H9 (cell line): Measurements from ENCODE around the gene UBAC2. TPM values are rescaled to one million over a fixed set of nuclear protein-coding genes. Genes with fewer than 3 reads are reported as not detected.

Experiments used
- DNase-seq: peaks from one replicate; pipeline ENCODE4 v3.0.0-alpha.2; 2017
- H2AFZ ChIP-seq: one replicate; pipeline ENCODE4 v1.6.1; 2013; ENCODE audit warnings: mild to moderate bottlenecking, low read length, control low read depth, moderate library complexity
- H2AK5ac ChIP-seq: 2 replicates; pipeline ENCODE4 v1.6.1; 2013; ENCODE audit warnings: low read length, control low read depth, mixed read lengths; ENCODE audit not compliant: insufficient read length
- H2BK120ac ChIP-seq: one replicate; pipeline ENCODE4 v1.6.1; 2013; ENCODE audit warnings: low read depth, mild to moderate bottlenecking, low read length, control low read depth, inconsistent platforms; ENCODE audit not compliant: poor library complexity, severe bottlenecking
- H2BK12ac ChIP-seq: 2 replicates; pipeline ENCODE4 v1.6.1; 2013; ENCODE audit warnings: low read length, control low read depth, mixed read lengths, low read depth; ENCODE audit not compliant: insufficient read length
- H2BK15ac ChIP-seq: 2 replicates; pipeline ENCODE4 v1.6.1; 2013; ENCODE audit warnings: low read depth, low read length, control low read depth
- H2BK20ac ChIP-seq: one replicate; pipeline ENCODE4 v1.6.1; 2013; ENCODE audit warnings: low read depth, mild to moderate bottlenecking, low read length, control low read depth, inconsistent platforms; ENCODE audit not compliant: poor library complexity, severe bottlenecking
- H2BK5ac ChIP-seq: 2 replicates; pipeline ENCODE4 v1.6.1; 2013; ENCODE audit warnings: low read length, control low read depth, mixed read lengths; ENCODE audit not compliant: insufficient read length
- H3K14ac ChIP-seq: 2 replicates; pipeline ENCODE4 v1.6.1; 2013; ENCODE audit warnings: low read length, control low read depth; ENCODE audit not compliant: insufficient read depth
- H3K18ac ChIP-seq: 2 replicates; pipeline ENCODE4 v1.6.1; 2013; ENCODE audit warnings: low read depth, mild to moderate bottlenecking, mixed read lengths, low read length, control low read depth; ENCODE audit not compliant: insufficient read length
- H3K23ac ChIP-seq: 2 replicates; pipeline ENCODE4 v1.6.1; 2013; ENCODE audit warnings: low read length, control low read depth, mixed read lengths, low read depth; ENCODE audit not compliant: insufficient read length
- H3K23me2 ChIP-seq: 2 replicates; pipeline ENCODE4 v1.6.1; 2013; ENCODE audit warnings: low read depth, mild to moderate bottlenecking, mixed read lengths, low read length, control low read depth; ENCODE audit not compliant: insufficient read length, poor library complexity, severe bottlenecking
- H3K27ac ChIP-seq: 2 replicates; pipeline ENCODE4 v1.5.1; 2013; ENCODE audit warnings: low read length, control low read depth, mixed read lengths, low read depth; ENCODE audit not compliant: insufficient read length
- H3K27me3 ChIP-seq: 2 replicates; pipeline ENCODE4 v1.6.1; 2013; ENCODE audit warnings: low read length, control low read depth, inconsistent platforms; ENCODE audit not compliant: insufficient read depth
- H3K4ac ChIP-seq: 2 replicates; pipeline ENCODE4 v1.6.1; 2013; ENCODE audit warnings: low read depth, mild to moderate bottlenecking, control low read depth, inconsistent platforms, low read length, moderate library complexity
- H3K4me1 ChIP-seq: 2 replicates; pipeline ENCODE4 v1.6.1; 2013; ENCODE audit warnings: low read length, control low read depth, inconsistent platforms; ENCODE audit not compliant: insufficient read depth
- H3K4me2 ChIP-seq: 2 replicates; pipeline ENCODE4 v1.6.1; 2013; ENCODE audit warnings: low read length, control low read depth, mixed read lengths; ENCODE audit not compliant: insufficient read length, insufficient read depth
- H3K56ac ChIP-seq: 2 replicates; pipeline ENCODE4 v1.6.1; 2013; ENCODE audit warnings: low read depth, mild to moderate bottlenecking, mixed read lengths, low read length, control low read depth; ENCODE audit not compliant: insufficient read length
- H3K79me1 ChIP-seq: 2 replicates; pipeline ENCODE4 v1.6.1; 2013; ENCODE audit warnings: low read depth, mild to moderate bottlenecking, moderate library complexity, low read length, control low read depth, inconsistent platforms; ENCODE audit not compliant: insufficient read depth, poor library complexity, severe bottlenecking
- H3K79me2 ChIP-seq: 2 replicates; pipeline ENCODE4 v1.6.1; 2013; ENCODE audit warnings: low read length, control low read depth, inconsistent platforms; ENCODE audit not compliant: insufficient read depth
- H3K9ac ChIP-seq: 2 replicates; pipeline ENCODE4 v1.6.1; 2013; ENCODE audit warnings: low read length, control low read depth, mixed read lengths; ENCODE audit not compliant: insufficient read length; ENCODE audit errors: extremely low read depth
- H3K9me3 ChIP-seq: one replicate; pipeline ENCODE4 v1.6.1; 2013; ENCODE audit warnings: low read depth, low read length, inconsistent platforms; ENCODE audit not compliant: control insufficient read depth
- H3T11ph ChIP-seq: one replicate; pipeline ENCODE4 v1.6.1; 2013; ENCODE audit warnings: mild to moderate bottlenecking, low read length, control low read depth, inconsistent platforms
- H4K20me1 ChIP-seq: one replicate; pipeline ENCODE4 v1.6.1; 2013; ENCODE audit not compliant: control insufficient read depth, insufficient read length, insufficient read depth
- H4K5ac ChIP-seq: 2 replicates; pipeline ENCODE4 v1.6.1; 2013; ENCODE audit warnings: low read depth, mild to moderate bottlenecking, mixed read lengths, low read length, control low read depth; ENCODE audit not compliant: insufficient read length
- H4K8ac ChIP-seq: replicated peaks from 2 replicates; pipeline ENCODE4 v1.6.1; 2013; ENCODE audit warnings: low read length, control low read depth, mixed read lengths, low read depth; ENCODE audit not compliant: insufficient read length
- H4K91ac ChIP-seq: 2 replicates; pipeline ENCODE4 v1.6.1; 2013; ENCODE audit warnings: low read depth, mild to moderate bottlenecking, moderate library complexity, mixed read lengths, low read length, control low read depth; ENCODE audit not compliant: insufficient read length
- H3K27ac Mint-ChIP-seq, 3 experiments: 2 replicates in 2 of 3; 3 replicates in 1 of 3; pipeline ENCODE4 v1.8.0; 2020 to 2021; ENCODE audit warnings: mixed read lengths in 3 of 3, mild to moderate bottlenecking in 1 of 3, moderate library complexity in 1 of 3
- H3K27me3 Mint-ChIP-seq: 2 replicates; pipeline ENCODE4 v1.8.0; 2021; ENCODE audit warnings: low read depth, mild to moderate bottlenecking, moderate library complexity, mixed read lengths
- H3K36me3 Mint-ChIP-seq, 3 experiments: 2 replicates in 2 of 3; 3 replicates in 1 of 3; pipeline ENCODE4 v1.8.0; 2020 to 2021; ENCODE audit warnings: low read depth in 3 of 3, mixed read lengths in 3 of 3; ENCODE audit not compliant: insufficient read depth in 1 of 3
- H3K4me1 Mint-ChIP-seq, 2 experiments: 2 replicates each; pipeline ENCODE4 v1.8.0; 2020; ENCODE audit warnings: mixed read lengths in 2 of 2
- H3K4me3 Mint-ChIP-seq, 2 experiments: 2 replicates in 1 of 2; 3 replicates in 1 of 2; pipeline ENCODE4 v1.8.0; 2020 to 2021; ENCODE audit warnings: mild to moderate bottlenecking in 2 of 2, mixed read lengths in 2 of 2, moderate library complexity in 1 of 2
- H3K9me3 Mint-ChIP-seq, 2 experiments: 2 replicates in 1 of 2; 3 replicates in 1 of 2; pipeline ENCODE4 v1.8.0; 2020; ENCODE audit warnings: mild to moderate bottlenecking in 2 of 2, mixed read lengths in 2 of 2, moderate library complexity in 1 of 2
- CTCF ChIP-seq: fragments of 200-600 bp; sonication (generic); conservative IDR thresholded peaks from 3 replicates; pipeline ENCODE4 v1.8.0; 2021; ENCODE audit warnings: antibody characterized with exemption, mild to moderate bottlenecking
- WGBS: extraction: QIAGEN DNeasy Blood & Tissue Kit; methylation state at CpG from one replicate; pipeline ENCODE4 v1.1.7; 2013; ENCODE audit warnings: missing lambda C conversion rate, low lambda C conversion rate, mixed read lengths; ENCODE audit not compliant: insufficient read length; ENCODE audit errors: extremely low coverage; 5-methylcytosine and 5-hydroxymethylcytosine counted together
- total RNA-seq: library from RNA; stranded (reverse); gene quantifications from 2 replicates; pipeline ENCODE4 v1.2.1, GENCODE V29; 2021

UBAC2 gene
- total RNA-seq, 1 experiment from 2014 or later = 52.3 TPM

GRCh38 chr13:99203601-99204579 lies 3.2 kb downstream of the UBAC2 start:
- no peak overlapping the region for H3K56ac ChIP-seq

More at GRCh38 chr13:99203601-99204579, 3.2 kb downstream of the UBAC2 start:
- no peak for TF ChIP-seq CTCF
- H3K9me3 Mint-ChIP-seq = no peaks in the 10 kb centered on the region
- H4K8ac ChIP-seq = no peak overlapping the region
- H3K4ac ChIP-seq = no peak overlapping the region
- H3K23ac ChIP-seq = no peak overlapping the region
- no peaks in the 10 kb centered on the region; the same call in 1 of the 2 replicates for H3K27me3 Mint-ChIP-seq
- H3K18ac ChIP-seq = no peak overlapping the region
- no peaks in the 10 kb centered on the region for H3K27me3 ChIP-seq
- H3K4me1 Mint-ChIP-seq = peaks cover 36 to 46% of the 10 kb centered on the region in 2 experiments
- peak overlapping the region in 2 of 3 experiments; percentile 22 to 74; a peak in 3 of 7 replicates for H3K27ac Mint-ChIP-seq
- H2BK5ac ChIP-seq = no peak overlapping the region
- H2BK20ac ChIP-seq = no peak overlapping the region
- no peak overlapping the region for H3K14ac ChIP-seq
- peaks cover 2% of the 10 kb centered on the region for H4K20me1 ChIP-seq
- H2AK5ac ChIP-seq = no peak overlapping the region
- no peak overlapping the region for H2BK12ac ChIP-seq
- no peak overlapping the region for H4K5ac ChIP-seq
- H3K27ac ChIP-seq = no peak overlapping the region
- WGBS = no CpG with 5 or more reads among the region's 9 CpGs
- DNase-seq = no peak
- H3K4me1 ChIP-seq = peaks cover 5% of the 10 kb centered on the region
- no peak overlapping the region for H2BK15ac ChIP-seq
- H2AFZ ChIP-seq = no peak overlapping the region
- H4K91ac ChIP-seq = no peak overlapping the region
- H3K4me3 Mint-ChIP-seq = peak overlapping the region in 1 of 2 experiments; percentile 4; a peak in 1 of 5 replicates
- peaks cover 15 to 24% (median 18%) of the 10 kb centered on the region in 3 experiments; a peak in 6 of 7 replicates for H3K36me3 Mint-ChIP-seq
- peaks cover 6% of the 10 kb centered on the region for H3K23me2 ChIP-seq
- no peak overlapping the region for H3K4me2 ChIP-seq
- no peaks in the 10 kb centered on the region for H3K9me3 ChIP-seq
- H3K9ac ChIP-seq = no peak overlapping the region
- no peak overlapping the region for H3T11ph ChIP-seq
- H3K79me1 ChIP-seq = peaks cover 18% of the 10 kb centered on the region
- H2BK120ac ChIP-seq = no peak overlapping the region
- H3K79me2 ChIP-seq = peaks cover 38% of the 10 kb centered on the region; the same call in 1 of the 2 replicates
